HG03571 (cell line): ENCODE data around the gene TBCK.
"Not testable (repeated sequence)": the region's sequence is repeated elsewhere in the genome, so short reads cannot be mapped to it uniquely, and the experiment has no call there.

Source experiments
- ATAC-seq: cut with Tn5 transposase; IDR thresholded peaks from one replicate; pipeline ENCODE4 v1.9.1; 2021; ENCODE audit not compliant: unreplicated experiment

Gene TBCK

DNA sequence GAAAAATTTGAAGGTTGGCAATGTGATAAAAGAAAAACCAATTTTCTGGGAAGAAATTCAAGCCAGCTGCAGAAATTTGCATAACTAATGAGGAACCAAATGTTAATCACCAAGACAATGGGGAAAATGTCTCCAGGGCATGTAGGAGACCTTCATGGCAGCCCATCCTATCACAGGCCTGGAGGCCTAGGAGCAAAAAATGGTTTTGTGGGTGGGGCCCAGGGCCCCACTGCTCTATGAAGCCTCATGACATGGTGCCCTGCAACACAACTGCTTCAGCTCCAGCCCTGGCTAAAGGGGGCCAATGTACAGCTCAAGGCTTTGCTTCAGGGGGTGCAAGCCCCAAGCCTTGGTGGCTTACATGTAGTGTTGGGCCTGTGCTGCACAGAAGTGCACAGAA is 184.0 kb downstream of the TBCK start:
- ATAC-seq, result no peak

DNA sequence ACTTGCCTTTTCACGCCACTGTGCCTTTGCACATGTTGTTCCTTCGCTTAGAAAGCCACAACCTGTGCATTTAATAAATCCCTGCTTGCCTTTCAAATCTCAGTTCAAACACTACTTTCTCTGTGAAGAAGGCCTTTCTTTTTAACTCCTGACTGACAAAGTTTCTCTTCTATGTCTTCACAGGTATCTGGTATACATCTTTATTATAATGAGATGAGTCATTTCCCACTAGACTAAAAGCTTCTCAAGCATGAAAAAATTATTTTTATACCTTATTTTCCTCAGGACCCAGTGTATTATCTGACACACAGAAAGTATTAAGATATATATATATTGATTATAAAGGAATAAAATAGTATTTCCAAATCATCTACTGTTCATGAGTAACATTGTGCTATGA is 189.9 kb downstream of the TBCK start:
- no peak for ATAC-seq

DNA sequence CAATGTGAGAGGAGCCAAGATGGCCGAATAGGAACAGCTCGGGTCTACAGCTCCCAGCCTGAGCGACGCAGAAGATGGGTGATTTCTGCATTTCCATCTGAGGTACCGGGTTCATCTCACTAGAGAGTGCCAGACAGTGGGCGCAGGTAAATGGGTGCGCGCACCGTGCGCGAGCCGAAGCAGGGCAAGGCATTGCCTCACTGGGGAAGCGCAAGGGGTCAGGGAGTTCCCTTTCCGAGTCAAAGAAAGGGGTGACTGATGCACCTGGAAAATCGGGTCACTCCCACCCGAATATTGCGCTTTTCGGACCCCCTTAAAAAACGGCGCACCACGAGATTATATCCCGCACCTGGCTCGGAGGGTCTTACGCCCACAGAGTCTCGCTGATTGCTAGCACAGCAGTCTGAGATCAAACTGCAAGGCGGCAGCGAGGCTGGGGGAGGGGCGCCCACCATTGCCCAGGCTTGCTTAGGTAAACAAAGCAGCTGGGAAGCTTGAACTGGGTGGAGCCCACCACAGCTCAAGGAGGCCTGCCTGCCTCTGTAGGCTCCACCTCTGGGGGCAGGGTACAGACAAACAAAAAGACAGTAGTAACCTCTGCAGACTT is 196.0 kb downstream of the TBCK start:
- ATAC-seq, result not testable (repeated sequence)

DNA sequence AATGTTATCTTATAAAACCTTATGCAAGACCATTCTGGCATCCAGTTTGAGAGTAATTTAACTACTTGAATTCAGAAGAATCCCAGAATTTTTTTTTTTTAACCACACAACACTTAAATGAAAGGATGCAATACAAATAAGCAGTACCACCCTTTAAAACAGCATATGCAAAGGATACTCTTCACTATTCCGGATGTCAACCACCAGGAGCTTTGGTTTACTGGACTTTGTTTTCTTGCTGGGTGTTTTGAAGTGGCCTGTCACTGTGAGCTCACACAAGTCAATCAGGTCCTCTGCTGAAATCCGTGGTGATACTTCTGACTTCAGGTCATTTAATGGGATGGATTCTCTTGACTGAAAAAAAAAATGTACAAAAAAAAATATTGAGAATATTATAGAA is 200.0 kb downstream of the TBCK start:
- ATAC-seq, result no peak

DNA sequence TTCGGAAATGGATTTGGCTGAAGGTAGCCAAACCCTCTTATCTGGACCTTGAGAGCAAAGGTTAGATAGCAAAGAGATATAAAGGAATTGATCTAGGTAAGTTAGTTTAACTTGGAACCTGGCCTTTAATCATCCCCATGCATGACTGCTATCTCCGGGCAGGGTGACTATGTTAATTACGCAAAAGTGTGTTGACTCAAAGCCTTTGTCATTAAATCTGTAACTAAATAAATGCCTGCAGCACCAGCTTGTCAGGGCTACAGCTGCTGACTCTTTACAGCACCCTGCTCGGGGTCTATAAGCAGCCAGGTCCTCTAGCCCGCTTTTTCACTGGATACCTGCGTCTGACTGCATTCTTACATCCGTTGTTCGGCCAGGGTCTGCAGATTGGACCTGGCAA is 201.7 kb downstream of the TBCK start:
- no peak for ATAC-seq

DNA sequence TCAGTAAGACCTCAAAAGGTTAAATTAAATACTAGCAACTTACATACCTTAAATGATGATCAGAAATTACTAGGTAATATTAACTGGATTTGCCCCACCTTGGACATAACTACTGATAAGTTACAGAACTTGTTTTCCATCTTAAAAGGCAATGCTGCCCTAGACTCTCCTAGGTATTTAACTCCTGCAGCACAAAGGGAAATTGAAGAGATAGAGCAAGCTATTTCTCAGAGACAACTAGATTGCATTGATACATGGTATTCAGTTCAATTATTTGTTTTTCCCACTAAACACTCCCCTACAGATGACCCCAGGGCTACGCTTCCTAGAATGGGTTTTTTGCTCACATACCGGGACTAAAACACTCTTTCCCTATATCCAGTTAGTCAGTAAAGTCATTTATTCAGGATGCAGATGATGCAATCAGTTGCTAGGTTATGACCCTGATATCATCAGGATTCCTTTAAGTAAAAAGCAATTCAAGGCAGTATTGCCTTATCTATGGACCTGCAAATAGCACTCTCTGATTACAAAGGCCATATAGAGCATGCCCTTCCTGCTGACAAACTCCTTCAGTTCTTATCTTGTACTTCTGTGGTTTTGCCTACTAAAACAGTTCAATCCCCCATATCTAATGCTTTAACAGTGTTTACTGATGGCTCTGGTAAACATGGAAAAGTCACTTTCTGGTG is 204.1 kb downstream of the TBCK start:
- ATAC-seq, result not testable (repeated sequence)

DNA sequence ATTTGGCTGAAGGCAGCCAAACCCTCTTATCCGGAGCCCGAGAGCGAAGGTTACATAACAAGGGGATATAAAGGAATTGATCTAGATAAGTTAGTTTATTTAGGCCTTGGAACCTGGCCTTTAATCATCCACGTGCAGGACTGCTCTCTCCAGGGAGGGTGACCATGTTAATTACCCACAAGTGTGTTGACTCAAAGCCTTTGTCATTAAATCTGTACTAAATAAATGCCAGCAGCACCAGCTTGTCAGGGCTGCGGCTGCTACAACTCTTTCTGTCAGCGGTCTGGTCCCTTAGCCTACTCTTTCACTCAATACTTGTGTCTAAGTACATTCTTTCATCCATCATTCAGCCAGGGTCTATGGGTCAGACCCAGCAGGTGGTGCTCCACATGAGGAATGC is 206.1 kb downstream of the TBCK start:
- ATAC-seq, result no peak

DNA sequence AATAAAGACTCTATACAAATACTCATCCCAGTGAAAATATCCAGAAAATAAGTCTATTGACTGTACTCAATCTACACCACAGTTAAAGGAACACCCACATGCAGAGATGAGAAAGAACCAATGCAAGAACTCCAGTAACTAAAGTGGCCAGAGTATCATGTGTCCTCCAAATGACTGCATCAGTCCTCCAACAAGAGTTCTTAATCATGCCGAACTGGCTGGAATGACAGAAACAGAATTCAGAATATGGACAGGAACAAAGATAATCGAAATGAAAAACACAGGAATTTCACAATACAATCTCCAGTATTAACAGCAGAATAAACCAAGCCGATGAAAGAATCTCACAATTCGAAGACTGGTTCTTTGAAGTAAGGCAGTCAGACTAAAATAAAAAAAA is 210.3 kb downstream of the TBCK start:
- ATAC-seq, result no peak

DNA sequence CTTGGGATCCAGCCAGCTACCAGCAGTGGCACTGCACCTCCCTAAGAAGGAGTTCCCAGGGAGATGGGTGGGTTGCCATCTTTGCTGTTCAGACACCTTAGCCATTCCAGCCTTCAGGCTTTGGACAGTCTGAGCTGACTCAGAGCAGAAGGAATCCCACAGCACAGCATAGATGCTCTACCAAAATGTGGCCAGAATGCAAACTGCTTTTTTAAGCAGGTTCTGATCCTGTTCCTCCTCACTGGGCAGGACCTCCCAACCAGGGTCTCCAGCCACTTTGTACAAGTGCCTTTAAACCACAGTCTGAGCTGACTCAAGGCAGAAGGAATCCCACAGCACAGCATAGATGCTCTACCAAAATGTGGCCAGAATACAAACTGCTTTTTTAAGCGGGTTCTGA is 211.7 kb downstream of the TBCK start:
- no peak for ATAC-seq

DNA sequence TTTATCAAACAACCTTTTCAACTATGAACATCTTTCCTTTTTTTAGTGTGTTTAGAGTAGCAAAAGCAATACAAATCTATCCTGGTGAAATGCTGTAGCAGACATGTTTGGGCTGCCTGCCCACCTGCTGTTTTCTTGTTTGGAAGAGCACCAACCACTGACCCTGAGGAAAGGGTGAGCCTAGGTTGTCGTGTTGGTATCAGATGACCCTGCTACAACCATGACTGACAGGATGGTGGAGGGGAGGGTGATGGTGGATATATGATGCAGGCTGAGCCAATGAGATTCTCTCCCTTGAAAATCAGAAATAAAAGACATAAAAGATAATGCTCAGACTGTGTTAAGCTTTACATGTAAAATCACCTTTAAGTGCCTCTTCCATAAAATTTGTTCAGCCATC is 219.6 kb downstream of the TBCK start:
- ATAC-seq, result no peak

DNA sequence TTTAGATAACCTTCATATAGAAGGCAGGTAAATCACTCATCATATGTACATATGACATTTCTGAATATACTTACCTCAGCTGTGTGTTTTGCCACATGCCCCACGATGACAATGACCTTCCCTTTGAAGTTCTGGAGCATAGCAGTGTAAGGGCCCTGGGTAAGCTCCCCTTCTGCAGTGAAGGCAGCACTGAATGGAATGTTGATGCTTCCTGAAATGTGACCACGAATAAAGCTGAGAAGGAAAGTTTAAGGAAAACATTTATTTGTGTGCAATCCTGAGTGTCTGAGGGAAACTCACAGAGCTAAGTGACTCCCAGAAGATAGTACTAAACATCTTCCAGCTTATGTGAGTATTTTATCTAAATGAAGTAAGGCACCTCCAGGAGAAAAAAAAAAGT is 220.6 kb downstream of the TBCK start:
- no peak for ATAC-seq

DNA sequence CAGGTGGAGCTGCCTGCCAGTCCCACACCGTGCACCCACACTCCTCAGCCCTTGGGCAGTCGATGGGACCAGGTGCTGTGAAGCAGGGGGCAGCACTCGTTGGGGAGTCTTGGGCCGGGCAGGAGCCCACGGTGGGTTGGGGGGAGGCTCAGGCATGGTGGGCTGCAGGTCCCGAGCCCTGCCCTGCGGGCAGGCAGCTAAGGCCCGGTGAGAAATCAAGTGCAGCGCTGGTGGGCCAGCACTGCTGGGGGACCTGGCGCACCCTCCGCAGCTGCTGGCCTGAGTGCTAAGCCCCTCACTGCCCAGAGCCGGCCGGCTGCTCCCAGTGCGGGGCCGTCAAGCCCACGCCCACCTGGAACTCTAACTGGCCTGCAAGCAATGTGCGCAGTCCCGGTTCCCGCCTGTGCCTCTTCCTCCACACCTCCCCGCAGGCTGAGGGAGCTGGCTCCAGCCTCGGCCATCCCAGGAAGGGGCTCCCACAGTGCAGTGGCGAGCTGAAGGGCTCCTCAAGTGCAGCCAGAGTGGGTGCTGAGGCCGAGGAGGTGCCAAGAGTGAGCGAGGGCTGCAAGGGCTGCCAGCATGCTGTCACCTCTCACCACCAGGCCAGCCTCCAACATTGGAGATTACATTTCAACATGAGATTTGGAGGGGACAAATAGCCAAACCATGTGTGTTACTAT is 223.5 kb downstream of the TBCK start:
- ATAC-seq, result no peak

DNA sequence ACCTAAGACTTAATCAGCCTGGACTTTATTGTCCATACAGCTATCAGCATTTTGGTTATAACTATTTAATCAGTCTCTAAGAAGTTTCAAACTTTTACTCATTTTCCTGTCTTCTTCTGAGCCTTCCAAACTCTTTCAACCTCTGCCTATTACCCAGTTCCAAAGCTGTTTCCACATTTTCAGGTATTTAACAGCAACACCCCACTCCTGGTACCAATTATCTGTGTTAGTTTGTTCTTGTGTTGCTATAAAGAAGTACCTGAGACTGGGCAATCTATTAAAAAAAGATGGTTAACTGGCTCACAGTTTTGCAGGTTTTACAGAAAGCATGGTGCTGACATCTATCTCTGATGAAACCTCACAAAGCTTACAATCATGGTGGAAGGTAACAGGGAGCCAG is 225.2 kb downstream of the TBCK start:
- ATAC-seq, result no peak

DNA sequence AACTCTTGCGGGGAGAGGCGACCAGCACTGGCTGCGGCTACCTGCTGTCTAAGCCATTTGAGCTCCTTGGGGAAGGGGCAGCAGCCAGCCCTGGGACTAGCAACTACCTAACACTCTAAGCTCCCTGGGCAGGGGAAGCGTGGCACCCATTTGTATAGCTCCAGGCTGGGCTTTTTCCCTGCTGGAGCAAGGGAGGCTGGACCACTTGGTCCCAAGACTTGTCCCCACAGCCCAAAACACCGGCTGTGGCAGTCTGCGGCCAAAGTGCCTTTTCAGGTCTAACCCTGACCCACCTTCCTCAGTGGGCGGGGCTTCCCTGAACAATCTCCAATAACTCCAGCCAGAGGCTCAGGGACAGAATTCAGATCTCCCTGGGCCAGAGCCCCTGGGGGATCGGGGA is 232.9 kb downstream of the TBCK start:
- no peak for ATAC-seq

DNA sequence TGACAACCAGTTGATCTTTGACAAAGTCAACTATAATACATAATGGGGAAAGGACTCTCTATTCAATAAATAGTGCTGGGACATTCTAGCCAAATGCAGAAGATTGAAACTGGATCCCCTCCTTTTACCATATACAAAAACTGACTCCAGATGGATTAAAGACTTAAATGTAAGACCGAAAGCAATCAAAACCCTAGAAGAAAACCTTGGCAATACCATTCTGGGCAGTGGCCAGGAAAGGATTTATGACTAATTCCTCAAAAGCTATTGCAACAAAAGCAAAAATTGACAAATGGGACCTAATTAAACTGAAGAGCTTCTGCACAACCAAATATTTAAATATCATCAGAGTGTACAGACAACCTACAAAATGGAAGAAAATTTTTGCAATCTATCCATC is 235.6 kb downstream of the TBCK start:
- ATAC-seq, result no peak

DNA sequence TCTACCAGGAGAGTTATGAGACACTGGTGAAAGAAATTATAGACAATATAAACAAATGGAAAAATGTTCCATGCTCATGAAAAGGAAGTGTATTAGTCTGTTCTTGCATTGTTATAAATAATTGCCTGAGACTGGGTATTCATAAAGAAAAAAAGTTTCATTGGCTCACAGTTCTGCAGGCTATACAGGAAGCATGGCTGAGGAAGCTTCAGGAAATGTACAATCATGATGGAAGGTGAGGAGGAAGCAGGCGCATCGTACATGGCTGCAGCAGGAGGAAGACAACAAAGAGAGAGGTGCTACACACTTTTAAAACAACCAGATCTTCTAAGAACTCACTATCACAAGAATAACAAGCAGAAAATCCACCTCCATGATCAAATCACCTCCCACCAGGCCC is 236.4 kb downstream of the TBCK start:
- no peak for ATAC-seq

DNA sequence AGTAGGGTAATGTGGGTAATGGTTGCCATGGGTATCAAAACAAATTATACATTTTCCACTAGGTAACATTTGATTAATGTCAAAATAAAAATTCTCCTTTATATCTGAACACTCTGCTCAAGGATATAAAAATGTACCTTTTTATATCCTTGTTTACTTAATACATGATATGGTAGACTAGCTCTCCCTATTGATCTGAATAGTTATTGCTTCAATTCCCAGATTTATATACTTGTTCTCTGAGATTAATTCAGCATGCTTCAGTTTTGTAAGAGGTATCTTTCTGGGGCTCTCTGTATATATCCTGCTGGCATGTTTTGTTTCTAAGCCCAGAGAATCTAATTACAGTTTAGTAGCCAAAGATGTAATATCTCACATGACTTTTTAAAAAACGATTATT is 251.0 kb downstream of the TBCK start:
- ATAC-seq, result no peak

DNA sequence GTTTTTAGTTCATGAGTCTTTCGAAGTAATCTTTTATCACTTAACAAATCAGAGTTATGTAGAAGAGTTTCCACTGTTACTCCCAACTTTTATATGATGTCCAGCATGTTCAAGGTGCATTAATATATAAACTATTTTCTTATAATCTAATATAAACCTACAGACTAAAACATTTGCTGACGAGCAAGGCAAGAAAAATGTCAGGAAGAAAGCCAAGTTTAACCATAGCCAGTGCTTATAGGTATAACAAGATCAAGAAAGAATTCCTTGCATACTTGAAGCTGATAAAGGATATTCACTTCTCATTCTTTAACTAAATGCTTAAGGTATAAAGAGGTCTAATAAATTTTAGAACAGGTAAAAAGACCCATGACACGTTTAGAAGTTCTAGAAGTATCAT is 253.0 kb downstream of the TBCK start:
- ATAC-seq, result no peak

DNA sequence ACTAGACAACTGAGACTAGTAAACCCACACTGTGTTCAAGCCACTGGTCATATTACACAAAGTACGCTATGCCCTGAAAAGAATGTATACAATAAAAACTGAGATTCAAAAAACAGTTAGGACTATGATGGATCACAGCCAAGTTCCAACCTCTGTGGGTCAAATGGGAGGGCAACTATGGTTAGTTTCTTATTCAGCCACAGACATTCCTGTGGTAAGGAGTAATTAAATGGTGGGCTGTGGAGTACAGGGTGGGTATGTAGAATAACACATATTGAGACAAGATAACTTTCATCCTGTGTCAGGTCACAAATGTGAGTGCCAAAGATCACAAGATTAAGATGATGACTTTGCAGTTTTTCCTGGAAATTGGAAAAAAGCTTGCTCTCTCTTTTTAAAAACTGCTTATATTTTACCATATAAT is 253.5 kb downstream of the TBCK start:
- no peak for ATAC-seq

DNA sequence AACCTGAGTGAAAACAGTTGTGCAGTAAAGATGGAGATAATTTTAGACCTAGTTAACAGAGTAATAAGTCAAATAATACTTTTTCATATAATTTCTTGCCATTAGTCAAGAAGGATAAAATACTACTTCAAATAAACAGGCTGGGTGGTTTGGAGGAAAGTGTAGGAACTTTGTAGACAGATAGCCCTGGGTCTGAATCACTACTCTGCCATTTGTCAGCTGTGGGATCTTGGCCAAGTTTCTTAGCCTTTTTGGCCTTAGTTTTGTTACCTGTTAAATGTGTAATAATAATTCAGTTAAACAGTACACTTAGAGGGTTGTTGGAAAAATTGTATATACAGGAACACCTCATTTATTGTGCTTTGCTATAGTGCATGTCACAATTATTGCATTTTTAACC is 257.1 kb downstream of the TBCK start:
- no peak for ATAC-seq

DNA sequence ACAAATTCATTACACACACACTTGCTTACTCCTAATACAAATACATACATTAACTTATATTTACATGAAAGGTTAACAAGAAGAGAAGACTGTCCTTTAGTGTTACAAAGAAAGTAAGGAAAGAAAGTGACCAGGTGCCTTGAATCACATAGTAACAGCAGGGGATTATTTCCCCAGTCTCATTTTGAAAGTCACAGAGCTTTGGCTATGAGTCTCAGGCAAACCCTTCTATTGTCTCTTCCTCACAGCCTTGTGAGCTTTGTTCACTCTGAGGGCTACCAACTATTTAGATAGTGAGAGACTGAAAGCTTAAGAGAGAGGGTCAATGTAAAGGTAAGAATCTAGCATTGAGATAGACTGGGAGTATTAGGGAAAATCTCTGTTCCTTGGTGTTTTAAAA is 259.1 kb downstream of the TBCK start:
- ATAC-seq, result no peak

DNA sequence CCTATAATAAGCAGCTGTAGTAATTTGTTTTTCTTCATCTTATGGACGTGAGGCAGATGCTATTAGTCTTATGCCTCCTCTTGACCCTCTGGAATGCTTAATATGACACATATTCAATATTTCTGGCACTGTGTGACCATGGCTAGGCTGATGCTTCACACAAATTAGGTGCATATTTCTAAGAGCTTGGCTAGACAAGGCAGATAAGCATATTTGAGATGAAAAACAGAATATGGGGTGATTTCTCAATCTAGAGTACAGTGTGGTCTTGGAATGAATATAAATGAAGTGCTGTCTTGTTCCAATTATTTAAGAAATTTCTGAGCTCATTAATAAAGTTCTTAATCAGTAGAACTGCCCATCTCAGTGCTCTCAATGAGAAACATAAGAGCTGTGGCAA is 264.5 kb downstream of the TBCK start:
- ATAC-seq, result no peak

DNA sequence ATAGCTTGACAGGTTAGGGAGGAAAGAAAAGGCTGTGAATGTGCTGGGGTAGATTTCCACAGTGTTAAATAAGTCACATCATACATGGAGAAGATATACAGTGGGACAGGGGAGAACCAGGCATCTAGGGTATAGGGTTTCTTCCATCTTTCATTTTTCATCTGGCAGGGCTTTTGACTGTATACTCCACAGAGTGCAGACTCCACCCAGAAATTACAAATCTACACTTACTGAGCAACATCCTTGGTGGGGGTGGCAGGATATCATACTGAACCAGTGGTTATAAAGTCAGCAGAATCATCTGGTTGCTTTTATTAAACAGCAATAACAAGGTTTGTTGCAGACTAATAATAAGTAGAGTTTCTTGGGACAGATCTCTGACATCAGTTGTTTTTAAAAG is 266.5 kb downstream of the TBCK start:
- ATAC-seq, result no peak
